HCT116 (cell line): Measurements from ENCODE around the gene TMEM9B. TPM values are rescaled to one million over a fixed set of nuclear protein-coding genes. Genes with fewer than 3 reads are reported as not detected.

Experiments used
- ATAC-seq: fragments of 200-7000 bp; cut with Tn5 transposase; 2 replicates; pipeline ENCODE4 v1.9.1; 2020; ENCODE audit warnings: mild to moderate bottlenecking, moderate library complexity
- BruUV-seq: library from RNA; stranded (reverse); fragments of 400-500 nt; replicated peaks from 2 replicates; lab custom pipeline; 2021; lab: Mats Ljungman, UMichigan
- CTCF ChIA-PET: fragments of 300-600 bp; sonication (Branson Sonifier 250); formaldehyde crosslinking; loops from one replicate; lab custom pipeline; 2021; ENCODE audit warnings: antibody characterized with exemption; lab: Charles Lee
- POLR2A ChIA-PET: fragments of 300-600, 350-600 bp; sonication (Branson Sonifier 250); formaldehyde crosslinking; loops from one replicate; lab custom pipeline; 2021; ENCODE audit warnings: antibody characterized with exemption; lab: Charles Lee
- RAD21 ChIA-PET, 2 experiments: fragments of 300-600 bp; sonication (Branson Sonifier 250); formaldehyde crosslinking; loops; one replicate each; lab custom pipeline; 2023; ENCODE audit warnings: low total read pairs in 2 of 2; ENCODE audit not compliant: uncharacterized antibody in 2 of 2, unreplicated experiment in 2 of 2, low non-redundant PET in 1 of 2; lab: Charles Lee
- DNase-seq: peaks from one replicate; pipeline ENCODE4 v3.0.0-alpha.2; 2010; ENCODE audit warnings: low read depth, low spot score
- H2AFZ ChIP-seq: fragments of 200-600 bp; shearing (Covaris generic), sonication (generic); 2 replicates; pipeline ENCODE4 v1.6.1; 2017; ENCODE audit warnings: low read depth, mixed run types, mixed read lengths, antibody characterized with exemption, low read length; ENCODE audit not compliant: poor library complexity, severe bottlenecking
- H3K27ac ChIP-seq: 2 replicates; pipeline ENCODE4 v1.5.1; 2012; ENCODE audit warnings: low read depth, low read length
- H3K27me3 ChIP-seq: fragments of 200-600 bp; sonication (generic); 2 replicates; pipeline ENCODE4 v1.6.1; 2016; ENCODE audit warnings: mixed run types, low read length, mixed read lengths; ENCODE audit not compliant: insufficient read depth
- H3K36me3 ChIP-seq, 2 experiments: fragments of 200-500 bp in 1 of 2; fragments of 200-600 bp in 1 of 2; sonication (Bioruptor generic) in 1 of 2; sonication (generic) in 1 of 2; 2 replicates each; pipeline versions ENCODE4 v1.5.1 to v1.6.1; 2014 to 2016; ENCODE audit warnings: low read length in 2 of 2, inconsistent platforms in 1 of 2, mixed read lengths in 1 of 2, mixed run types in 1 of 2; ENCODE audit not compliant: insufficient read depth in 2 of 2, control insufficient read depth in 1 of 2
- H3K4me1 ChIP-seq, 2 experiments: fragments of 200-600 bp in 1 of 2; sonication (generic) in 1 of 2; 2 replicates each; pipeline versions ENCODE4 v1.5.1 to v1.6.1; 2012 to 2017; ENCODE audit warnings: low read length in 2 of 2, inconsistent platforms in 1 of 2, mild to moderate bottlenecking in 1 of 2, mixed read lengths in 1 of 2, mixed run types in 1 of 2, moderate library complexity in 1 of 2; ENCODE audit not compliant: insufficient read depth in 2 of 2, control insufficient read depth in 1 of 2
- H3K4me2 ChIP-seq: fragments of 200-600 bp; sonication (generic); 2 replicates; pipeline ENCODE4 v1.6.1; 2017; ENCODE audit warnings: mixed run types, low read length, mixed read lengths
- H3K4me3 ChIP-seq, 2 experiments: fragments of 200-600 bp in 1 of 2; sonication (generic) in 1 of 2; replicated peaks in 1 of 2; 2 replicates each; pipeline ENCODE4 v1.5.1; 2011 to 2016; ENCODE audit warnings: low read length in 2 of 2, control low read depth in 1 of 2, low read depth in 1 of 2, mild to moderate bottlenecking in 1 of 2, mixed read lengths in 1 of 2, mixed run types in 1 of 2
- H3K79me2 ChIP-seq: fragments of 200-600 bp; sonication (generic); 2 replicates; pipeline ENCODE4 v1.6.1; 2017; ENCODE audit warnings: mild to moderate bottlenecking, mixed run types, low read length, moderate library complexity, mixed read lengths; ENCODE audit not compliant: insufficient read depth
- H3K9ac ChIP-seq: fragments of 200-600 bp; sonication (generic); 2 replicates; pipeline ENCODE4 v1.6.1; 2016; ENCODE audit warnings: low read length, mixed read lengths
- H3K9me2 ChIP-seq: fragments of 200-600 bp; sonication (generic), shearing (Covaris generic); 2 replicates; pipeline ENCODE4 v1.6.1; 2017; ENCODE audit warnings: mixed run types, mild to moderate bottlenecking, moderate library complexity; ENCODE audit not compliant: insufficient read depth
- H3K9me3 ChIP-seq, 2 experiments: fragments of 200-500 bp in 1 of 2; fragments of 200-600 bp in 1 of 2; sonication (Bioruptor generic) in 1 of 2; sonication (generic) in 1 of 2; 2 replicates each; pipeline ENCODE4 v1.6.1; 2014 to 2017; ENCODE audit warnings: low read length in 2 of 2, mixed read lengths in 2 of 2, inconsistent platforms in 1 of 2, low read depth in 1 of 2, mild to moderate bottlenecking in 1 of 2, mixed run types in 1 of 2, moderate library complexity in 1 of 2; ENCODE audit not compliant: control insufficient read depth in 1 of 2, insufficient read depth in 1 of 2
- H4K20me1 ChIP-seq: fragments of 200-600 bp; sonication (generic), shearing (Covaris generic); 2 replicates; pipeline ENCODE4 v1.6.1; 2017; ENCODE audit warnings: mixed run types, mild to moderate bottlenecking, moderate library complexity; ENCODE audit not compliant: insufficient read depth
- CTCF ChIP-seq, 3 experiments: fragments of 200-600 bp in 1 of 3; sonication (generic) in 1 of 3; IDR thresholded peaks in 2 of 3; conservative IDR thresholded peaks in 1 of 3; 2 replicates each; pipeline ENCODE4 v1.5.1; 2012 to 2017; ENCODE audit warnings: low read depth in 2 of 3, low read length in 2 of 3, antibody characterized with exemption in 1 of 3, borderline replicate concordance in 1 of 3, control low read depth in 1 of 3, mild to moderate bottlenecking in 1 of 3, mixed read lengths in 1 of 3, mixed run types in 1 of 3, moderate library complexity in 1 of 3; ENCODE audit not compliant: insufficient read depth in 1 of 3
- EZH2 ChIP-seq: fragments of 200-600 bp; sonication (generic); IDR thresholded peaks from 2 replicates; pipeline ENCODE4 v1.6.1; 2017; ENCODE audit warnings: antibody characterized with exemption, mixed run types
- FOSL1 ChIP-seq: IDR thresholded peaks from 2 replicates; pipeline ENCODE4 v1.6.1; 2012; ENCODE audit warnings: low read depth
- POLR2A ChIP-seq: IDR thresholded peaks from 2 replicates; pipeline ENCODE4 v1.7.0; 2011; ENCODE audit warnings: borderline replicate concordance; ENCODE audit not compliant: insufficient read depth, insufficient read length; ENCODE audit errors: extremely low read depth
- SIN3A ChIP-seq: IDR thresholded peaks from 2 replicates; pipeline ENCODE4 v1.6.1; 2012; ENCODE audit warnings: low read depth
- intact Hi-C: fragments of 100-400 bp; cut with micrococcal nuclease; formaldehyde crosslinking; loops from 2 replicates; pipeline ENCODE4 v1.10.0; 2022
- total RNA-seq: library from RNA; stranded (reverse); gene quantifications from one replicate; pipeline ENCODE4 v1.2.1, GENCODE V29; 2021; ENCODE audit not compliant: unreplicated experiment

TMEM9B gene
- total RNA-seq, 1 experiment from 2014 or later = 26.8 TPM

- no peaks in the 10 kb centered on the region for H3K9me2 ChIP-seq
- no peak overlapping the region for H3K9ac ChIP-seq
- no peaks in the 10 kb centered on the region for H3K9me3 ChIP-seq
- ATAC-seq (peak; percentile 67; the same call in 1 of the 2 replicates), DNase-seq (no peak)
- peak overlapping the region; percentile 25 for H3K4me2 ChIP-seq
- H4K20me1 ChIP-seq = no peaks in the 10 kb centered on the region
- no peak for TF ChIP-seq EZH2
- no peak for TF ChIP-seq FOSL1
- TF ChIP-seq SIN3A = no peak
- BruUV-seq = no TSS peak
- no peak overlapping the region for H3K4me3 ChIP-seq
- no peaks in the 10 kb centered on the region for H3K79me2 ChIP-seq
- H3K27ac ChIP-seq = no peak overlapping the region
- H3K36me3 ChIP-seq = peaks cover 3 to 15% of the 10 kb centered on the region in 2 experiments; a peak in 3 of 4 replicates
- RAD21 ChIA-PET = no interaction called here
- intact Hi-C loops = no loop called here
- H2AFZ ChIP-seq = no peak overlapping the region
- POLR2A ChIA-PET = no interaction called here
- peaks cover 7 to 13% of the 10 kb centered on the region in 2 experiments for H3K4me1 ChIP-seq
- CTCF ChIA-PET = interaction anchor here (0.6 to 0.7 kb wide), 2 partner anchors 43 to 220 kb away, joined by 3 read pairs; no protein-coding TSS in a partner anchor
- H3K27me3 ChIP-seq = no peaks in the 10 kb centered on the region
Measured at GRCh38 chr11:8917157-8917825, 47.0 kb downstream of the TMEM9B start.

- Histone ChIP-seq H3K4me1 (peaks cover 7 to 17% of the 10 kb centered on the region in 2 experiments), H2AFZ (no peak overlapping the region), H3K9me2 (no peaks in the 10 kb centered on the region), H3K4me3 (no peak overlapping the region), H3K27ac (no peak overlapping the region), H4K20me1 (no peaks in the 10 kb centered on the region), H3K4me2 (no peak overlapping the region), H3K27me3 (no peaks in the 10 kb centered on the region), H3K9me3 (no peaks in the 10 kb centered on the region), H3K36me3 (peaks cover 0 to 9% of the 10 kb centered on the region in 2 experiments; a peak in 2 of 4 replicates), H3K79me2 (no peaks in the 10 kb centered on the region), H3K9ac (no peak overlapping the region)
- POLR2A ChIA-PET = no interaction called here
- TF ChIP-seq POLR2A = no peak
- TF ChIP-seq CTCF (IDR thresholded peaks at IDR 0.05 in 2 of 3, conservative IDR thresholded peaks at IDR 0.05 in 1 of 3; ENCODE audit: borderline replicate concordance in 1 of 3, insufficient read depth in 1 of 3, low read depth in 2 of 3, low read length in 2 of 3) = 0 out of 6 replicates have a peak, but pooled peaks of 1 of the 3 experiments have one; percentile 4
- intact Hi-C loops = loop anchor here (1.0 to 5.0 kb wide), 3 partner anchors 45 to 593 kb away; no protein-coding TSS in a partner anchor
- DNase-seq (no peak), ATAC-seq (no peak)
- no TSS peak for BruUV-seq
- CTCF ChIA-PET = interaction anchor here (1.0 to 2.6 kb wide), 4 partner anchors 34 to 592 kb away, joined by 3 to 28 read pairs (median 8); no protein-coding TSS in a partner anchor
- RAD21 ChIA-PET = interaction anchor here in 1 of 2 experiments (1.4 kb wide), 1 partner anchor 45 kb away, joined by 3 read pairs; no protein-coding TSS in a partner anchor
Measured at GRCh38 chr11:8914661-8915018, 49.6 kb downstream of the TMEM9B start.
